Measurements from ENCODE around the gene NEDD4L.

DNA sequence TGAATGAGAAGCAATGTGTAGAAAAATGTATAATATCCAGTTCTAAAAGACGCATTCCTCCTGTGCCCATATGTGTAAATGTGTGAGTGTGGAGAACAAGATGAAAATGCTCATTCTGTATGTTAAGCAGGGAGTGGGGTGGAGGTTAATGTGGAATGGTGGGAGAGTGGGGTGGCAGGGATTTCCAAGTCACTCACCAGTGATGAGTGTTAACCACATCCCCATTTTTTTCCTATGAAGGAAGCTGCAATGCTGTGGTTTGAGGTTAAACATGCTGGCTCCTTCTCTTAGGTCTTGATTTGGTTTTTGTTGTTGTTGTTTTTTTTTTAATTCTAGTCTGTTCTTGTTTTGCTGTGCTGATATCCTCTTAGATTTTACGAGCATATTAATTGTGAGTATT is 169.4 kb downstream of the NEDD4L start:
- TF ChIP-seq, protein P1, sequence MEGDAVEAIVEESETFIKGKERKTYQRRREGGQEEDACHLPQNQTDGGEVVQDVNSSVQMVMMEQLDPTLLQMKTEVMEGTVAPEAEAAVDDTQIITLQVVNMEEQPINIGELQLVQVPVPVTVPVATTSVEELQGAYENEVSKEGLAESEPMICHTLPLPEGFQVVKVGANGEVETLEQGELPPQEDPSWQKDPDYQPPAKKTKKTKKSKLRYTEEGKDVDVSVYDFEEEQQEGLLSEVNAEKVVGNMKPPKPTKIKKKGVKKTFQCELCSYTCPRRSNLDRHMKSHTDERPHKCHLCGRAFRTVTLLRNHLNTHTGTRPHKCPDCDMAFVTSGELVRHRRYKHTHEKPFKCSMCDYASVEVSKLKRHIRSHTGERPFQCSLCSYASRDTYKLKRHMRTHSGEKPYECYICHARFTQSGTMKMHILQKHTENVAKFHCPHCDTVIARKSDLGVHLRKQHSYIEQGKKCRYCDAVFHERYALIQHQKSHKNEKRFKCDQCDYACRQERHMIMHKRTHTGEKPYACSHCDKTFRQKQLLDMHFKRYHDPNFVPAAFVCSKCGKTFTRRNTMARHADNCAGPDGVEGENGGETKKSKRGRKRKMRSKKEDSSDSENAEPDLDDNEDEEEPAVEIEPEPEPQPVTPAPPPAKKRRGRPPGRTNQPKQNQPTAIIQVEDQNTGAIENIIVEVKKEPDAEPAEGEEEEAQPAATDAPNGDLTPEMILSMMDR (IDR thresholded peaks at IDR 0.05), result no peak
- no peak for TF ChIP-seq POLR2A (IDR thresholded peaks at IDR 0.05)

Data from testis (tissue), 2 donors.